ENCODE results near the gene MARK3. TPM values are rescaled to one million over a fixed set of nuclear protein-coding genes. Genes with fewer than 3 reads are reported as not detected.
A peak's percentile ranks its signal among the peaks of the same experiment; 100 is the strongest.

MARK3 gene
- total RNA-seq, 1 experiment from 2014 or later = 81.9 TPM

- Mint-ChIP-seq H3K27ac (peak overlapping the region in 2 of 3 experiments; percentile 36; a peak in 4 of 7 replicates), H3K4me3 (no peak overlapping the region), H3K27me3 (ENCODE audit: low read depth) (peaks cover 2% of the 10 kb centered on the region; the same call in 1 of the 2 replicates), H3K9me3 (peaks cover 0 to 2% of the 10 kb centered on the region in 2 experiments; a peak in 1 of 5 replicates), H3K4me1 (peaks cover 11 to 15% of the 10 kb centered on the region in 2 experiments), H3K36me3 (ENCODE audit: insufficient read depth in 1 of 3, low read depth in 3 of 3) (peaks cover 76 to 81% (median 78%) of the 10 kb centered on the region in 3 experiments)
- no peaks in the 10 kb centered on the region for H3K27me3 ChIP-seq (ENCODE audit: insufficient read depth, low read length)
- H3K27ac ChIP-seq (ENCODE audit: insufficient read length, low read depth, low read length) = no peak overlapping the region
- no peak overlapping the region for H3K23ac ChIP-seq (ENCODE audit: insufficient read length, low read depth, low read length)
- no peak overlapping the region for H2AK5ac ChIP-seq (ENCODE audit: insufficient read length, low read length)
- H3K56ac ChIP-seq (ENCODE audit: insufficient read length, low read depth, low read length) = no peak overlapping the region
- H3K14ac ChIP-seq (ENCODE audit: insufficient read depth, low read length) = no peak overlapping the region
- DNase-seq = no peak
- H3K9me3 ChIP-seq (ENCODE audit: control insufficient read depth, low read depth, low read length) = no peaks in the 10 kb centered on the region
- WGBS (ENCODE audit: extremely low coverage, insufficient read length, low lambda C conversion rate) = no CpG with 5 or more reads among the region's 3 CpGs
- H3K9ac ChIP-seq (ENCODE audit: extremely low read depth, insufficient read length, low read length) = no peak overlapping the region
- peaks cover 6% of the 10 kb centered on the region for H3K23me2 ChIP-seq (ENCODE audit: insufficient read length, low read depth, low read length, poor library complexity, severe bottlenecking)
- H3K4me1 ChIP-seq (ENCODE audit: insufficient read depth, low read length) = no peaks in the 10 kb centered on the region
- no peak overlapping the region for H2AFZ ChIP-seq (ENCODE audit: low read length)
- peaks cover 7% of the 10 kb centered on the region; the same call in 1 of the 2 replicates for H3K79me2 ChIP-seq (ENCODE audit: insufficient read depth, low read length)
- H3T11ph ChIP-seq (ENCODE audit: low read length) = no peak overlapping the region
- no peak overlapping the region for H3K4ac ChIP-seq (ENCODE audit: low read depth, low read length)
- H4K91ac ChIP-seq (ENCODE audit: insufficient read length, low read depth, low read length) = no peak overlapping the region
- H4K8ac ChIP-seq (replicated peaks; ENCODE audit: insufficient read length, low read depth, low read length) = no peak overlapping the region
- H3K18ac ChIP-seq (ENCODE audit: insufficient read length, low read depth, low read length) = no peak overlapping the region
- H3K79me1 ChIP-seq (ENCODE audit: insufficient read depth, low read depth, low read length, poor library complexity, severe bottlenecking) = no peaks in the 10 kb centered on the region
- no peak overlapping the region for H4K5ac ChIP-seq (ENCODE audit: insufficient read length, low read depth, low read length)
- H4K20me1 ChIP-seq (ENCODE audit: control insufficient read depth, insufficient read depth, insufficient read length) = no peaks in the 10 kb centered on the region
- H2BK15ac ChIP-seq (ENCODE audit: low read depth, low read length) = no peak overlapping the region
- H2BK120ac ChIP-seq (ENCODE audit: low read depth, low read length, poor library complexity, severe bottlenecking) = no peak overlapping the region
- no peak for TF ChIP-seq CTCF (conservative IDR thresholded peaks at IDR 0.05)
- no peak overlapping the region for H2BK12ac ChIP-seq (ENCODE audit: insufficient read length, low read depth, low read length)
- H3K4me2 ChIP-seq (ENCODE audit: insufficient read depth, insufficient read length, low read length) = no peak overlapping the region
- H2BK5ac ChIP-seq (ENCODE audit: insufficient read length, low read length) = no peak overlapping the region
- no peak overlapping the region for H2BK20ac ChIP-seq (ENCODE audit: low read depth, low read length, poor library complexity, severe bottlenecking)
Observed at GRCh38 chr14:103337794-103338193, 47.4 kb upstream of the MARK3 start.

Data from H9 (cell line).